WERI-Rb-1 (cell line): ENCODE measurements around the gene ARID3C.

Source experiments
- DNase-seq: peaks from one replicate; pipeline ENCODE4 v3.0.0-alpha.2; 2020
- H3K27ac ChIP-seq: fragments of 250-450 bp; sonication (Bioruptor Pico); 2 replicates; pipeline ENCODE4 v1.5.1; 2020; ENCODE audit warnings: mild to moderate bottlenecking, moderate library complexity
- H3K27me3 ChIP-seq: fragments of 250-450 bp; sonication (Bioruptor Pico); 2 replicates; pipeline ENCODE4 v1.5.1; 2021; ENCODE audit warnings: mild to moderate bottlenecking, low read depth, moderate library complexity; ENCODE audit not compliant: insufficient read depth, severe bottlenecking
- H3K36me3 ChIP-seq: fragments of 250-450 bp; sonication (Bioruptor Pico); 2 replicates; pipeline ENCODE4 v1.5.1; 2020; ENCODE audit warnings: mild to moderate bottlenecking, moderate library complexity
- H3K4me3 ChIP-seq: 2 replicates; pipeline ENCODE4 v1.5.1; 2011; ENCODE audit warnings: low read depth, mild to moderate bottlenecking, control low read depth, low read length
- H3K9me3 ChIP-seq: fragments of 250-450 bp; sonication (Bioruptor Pico); 2 replicates; pipeline ENCODE4 v1.5.1; 2021; ENCODE audit warnings: mild to moderate bottlenecking, moderate library complexity; ENCODE audit not compliant: severe bottlenecking
- TF ChIP-seq, protein P1 (sequence below): IDR thresholded peaks from 2 replicates; pipeline ENCODE4 v1.5.1; 2011; ENCODE audit warnings: low read depth, mild to moderate bottlenecking, control low read depth, inconsistent platforms, low read length

ARID3C gene

GRCh38 chr9:34573599-34574325, 55.1 kb downstream of the ARID3C start:
- H3K27ac ChIP-seq, result no peak overlapping the region

DNA sequence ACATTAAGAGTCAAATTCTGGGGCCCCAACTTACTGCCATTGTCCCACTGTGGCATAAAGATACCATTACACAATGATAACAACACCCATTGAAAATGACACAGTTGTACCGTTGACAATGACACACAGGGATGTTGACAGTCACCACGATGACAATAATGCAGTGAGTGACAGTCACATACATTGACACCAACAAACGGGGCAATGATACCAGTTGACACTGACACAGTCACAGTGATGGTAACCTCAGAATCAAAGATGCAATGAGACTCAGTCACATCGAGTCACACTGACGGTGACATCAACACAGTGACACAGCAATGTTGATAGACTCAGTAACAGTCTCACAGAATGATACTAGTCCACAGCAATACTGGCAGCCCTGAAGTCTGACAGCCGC, 56.2 kb downstream of the ARID3C start:
- H3K27me3 ChIP-seq, result no peaks in the 10 kb centered on the region
- no peak for DNase-seq
- peaks cover 2% of the 10 kb centered on the region for H3K36me3 ChIP-seq
- TF ChIP-seq, protein P1, sequence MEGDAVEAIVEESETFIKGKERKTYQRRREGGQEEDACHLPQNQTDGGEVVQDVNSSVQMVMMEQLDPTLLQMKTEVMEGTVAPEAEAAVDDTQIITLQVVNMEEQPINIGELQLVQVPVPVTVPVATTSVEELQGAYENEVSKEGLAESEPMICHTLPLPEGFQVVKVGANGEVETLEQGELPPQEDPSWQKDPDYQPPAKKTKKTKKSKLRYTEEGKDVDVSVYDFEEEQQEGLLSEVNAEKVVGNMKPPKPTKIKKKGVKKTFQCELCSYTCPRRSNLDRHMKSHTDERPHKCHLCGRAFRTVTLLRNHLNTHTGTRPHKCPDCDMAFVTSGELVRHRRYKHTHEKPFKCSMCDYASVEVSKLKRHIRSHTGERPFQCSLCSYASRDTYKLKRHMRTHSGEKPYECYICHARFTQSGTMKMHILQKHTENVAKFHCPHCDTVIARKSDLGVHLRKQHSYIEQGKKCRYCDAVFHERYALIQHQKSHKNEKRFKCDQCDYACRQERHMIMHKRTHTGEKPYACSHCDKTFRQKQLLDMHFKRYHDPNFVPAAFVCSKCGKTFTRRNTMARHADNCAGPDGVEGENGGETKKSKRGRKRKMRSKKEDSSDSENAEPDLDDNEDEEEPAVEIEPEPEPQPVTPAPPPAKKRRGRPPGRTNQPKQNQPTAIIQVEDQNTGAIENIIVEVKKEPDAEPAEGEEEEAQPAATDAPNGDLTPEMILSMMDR, result no peak
- H3K27ac ChIP-seq, result no peak overlapping the region
- H3K4me3 ChIP-seq, result no peak overlapping the region
- H3K9me3 ChIP-seq, result no peaks in the 10 kb centered on the region

More at GRCh38 chr9:34573599-34574325, 55.1 kb downstream of the ARID3C start:
- no peaks in the 10 kb centered on the region for H3K27me3 ChIP-seq
- TF ChIP-seq, protein P1, result no peak
- no peak overlapping the region for H3K4me3 ChIP-seq
- no peak for DNase-seq
- H3K9me3 ChIP-seq, result no peaks in the 10 kb centered on the region
- H3K36me3 ChIP-seq, result no peaks in the 10 kb centered on the region

DNA sequence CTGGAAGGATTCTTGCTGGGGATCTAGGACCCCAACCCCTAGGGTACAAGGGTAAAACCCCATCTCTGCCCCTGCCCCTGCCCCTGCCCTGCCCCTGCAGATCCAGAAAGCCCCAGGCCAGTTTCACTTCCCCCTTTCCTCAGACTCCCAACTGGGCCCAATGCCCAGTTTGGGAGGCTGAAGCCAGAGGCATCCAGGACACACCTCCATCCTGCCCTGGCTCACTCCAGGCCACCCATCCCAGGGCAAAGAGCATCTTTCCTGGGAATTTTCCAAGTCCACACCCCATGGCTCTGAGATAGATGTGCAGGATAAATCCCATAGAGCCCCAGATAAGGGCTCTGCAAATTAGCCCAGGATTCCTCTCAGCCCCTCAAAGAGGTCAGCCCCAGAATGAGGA, 56.8 kb downstream of the ARID3C start:
- DNase-seq, result no peak
- H3K27me3 ChIP-seq, result no peaks in the 10 kb centered on the region
- no peak overlapping the region; the same call in 1 of the 2 replicates for H3K27ac ChIP-seq
- H3K4me3 ChIP-seq, result no peak overlapping the region
- no peaks in the 10 kb centered on the region for H3K9me3 ChIP-seq
- peaks cover 2% of the 10 kb centered on the region for H3K36me3 ChIP-seq
- TF ChIP-seq, protein P1, result no peak

GRCh38 chr9:34571481-34571810, 57.4 kb downstream of the ARID3C start:
- H3K9me3 ChIP-seq, result no peaks in the 10 kb centered on the region
- TF ChIP-seq, protein P1, result no peak
- peak; percentile 49 for DNase-seq
- peaks cover 6% of the 10 kb centered on the region for H3K36me3 ChIP-seq
- peak overlapping the region; percentile 87 for H3K27ac ChIP-seq
- H3K27me3 ChIP-seq, result no peaks in the 10 kb centered on the region
- H3K4me3 ChIP-seq, result no peak overlapping the region
